MM.1S (cell line): ENCODE data around the gene MRPL20.
"Not testable (repeated sequence)": the region's sequence is repeated elsewhere in the genome, so short reads cannot be mapped to it uniquely, and the experiment has no call there.

Experiments
- DNase-seq: peaks from one replicate; pipeline ENCODE4 v3.0.0-alpha.2; 2015
- H2AFZ ChIP-seq: fragments of 300-600 bp; sonication (generic); 2 replicates; pipeline ENCODE4 v1.6.0; 2016; ENCODE audit warnings: antibody characterized with exemption, low read length
- H3F3A ChIP-seq: fragments of 300-600 bp; sonication (generic); 2 replicates; pipeline ENCODE4 v1.6.1; 2016; ENCODE audit warnings: mild to moderate bottlenecking, antibody characterized with exemption, low read length, moderate library complexity, mixed read lengths; ENCODE audit not compliant: insufficient read depth
- H3K27ac ChIP-seq: fragments of 300-600 bp; sonication (generic); 2 replicates; pipeline ENCODE4 v1.5.1; 2016; ENCODE audit warnings: mild to moderate bottlenecking, low read length
- H3K27me3 ChIP-seq: fragments of 300-600 bp; sonication (generic); replicated peaks from 2 replicates; pipeline ENCODE4 v1.6.0; 2016; ENCODE audit warnings: low read length; ENCODE audit not compliant: insufficient read depth
- H3K36me3 ChIP-seq: fragments of 300-600 bp; sonication (generic); replicated peaks from 2 replicates; pipeline ENCODE4 v1.6.1; 2016; ENCODE audit warnings: mild to moderate bottlenecking, low read length, mixed read lengths; ENCODE audit not compliant: insufficient read depth
- H3K4me1 ChIP-seq: fragments of 300-600 bp; sonication (generic); 2 replicates; pipeline ENCODE4 v1.6.1; 2016; ENCODE audit warnings: low read length, mixed read lengths
- H3K4me2 ChIP-seq: fragments of 300-600 bp; sonication (generic); 2 replicates; pipeline ENCODE4 v1.6.0; 2016; ENCODE audit warnings: low read depth, low read length
- H3K4me3 ChIP-seq: fragments of 300-600 bp; sonication (generic); 2 replicates; pipeline ENCODE4 v1.5.1; 2016; ENCODE audit warnings: low read length, mixed read lengths
- H3K79me2 ChIP-seq: fragments of 300-600 bp; sonication (generic); 2 replicates; pipeline ENCODE4 v1.6.1; 2016; ENCODE audit warnings: mixed run types, low read length, mixed read lengths
- H3K9ac ChIP-seq: fragments of 300-600 bp; sonication (generic); 2 replicates; pipeline ENCODE4 v1.6.1; 2016; ENCODE audit warnings: low read length, mixed read lengths
- H3K9me2 ChIP-seq: fragments of 300-600 bp; sonication (generic); replicated peaks from 2 replicates; pipeline ENCODE4 v1.6.1; 2016; ENCODE audit warnings: mild to moderate bottlenecking, low read length, mixed read lengths; ENCODE audit not compliant: insufficient read depth
- H3K9me3 ChIP-seq: fragments of 300-600 bp; sonication (generic); replicated peaks from 2 replicates; pipeline ENCODE4 v1.6.1; 2016; ENCODE audit warnings: mild to moderate bottlenecking, low read length, mixed read lengths; ENCODE audit not compliant: insufficient read depth
- H4K20me1 ChIP-seq: fragments of 300-600 bp; sonication (generic); 2 replicates; pipeline ENCODE4 v1.6.1; 2016; ENCODE audit warnings: mild to moderate bottlenecking, low read length, moderate library complexity, mixed read lengths; ENCODE audit not compliant: insufficient read depth
- EZH2 ChIP-seq: fragments of 300-600 bp; sonication (generic); optimal IDR thresholded peaks from 2 replicates; pipeline ENCODE3; 2017; ENCODE audit warnings: low read depth, mild to moderate bottlenecking, antibody characterized with exemption, low read length, mixed read lengths
- EZH2phosphoT487 ChIP-seq: fragments of 300-600 bp; sonication (generic); IDR thresholded peaks from 2 replicates; pipeline ENCODE4 v1.6.1; 2018; ENCODE audit warnings: antibody characterized with exemption, low read length
- TF ChIP-seq, protein P1 (sequence below): fragments of 300-600 bp; sonication (generic); IDR thresholded peaks from 2 replicates; pipeline ENCODE4 v1.5.1; 2016; ENCODE audit warnings: antibody characterized with exemption, low read length, mixed read lengths

The MRPL20 gene

GRCh38 chr1:1430114-1430982 is 23.3 kb upstream of the MRPL20 start:
- DNase-seq: no peak
- Histone ChIP-seq H2AFZ (no peak overlapping the region), H3F3A (no peaks in the 10 kb centered on the region), H3K36me3 (no peaks in the 10 kb centered on the region), H3K4me3 (no peak overlapping the region), H3K27me3 (peaks cover 65% of the 10 kb centered on the region), H3K27ac (no peak overlapping the region), H3K4me1 (no peaks in the 10 kb centered on the region), H4K20me1 (no peaks in the 10 kb centered on the region), H3K9me3 (no peaks in the 10 kb centered on the region), H3K9me2 (no peaks in the 10 kb centered on the region), H3K79me2 (no peaks in the 10 kb centered on the region), H3K9ac (no peak overlapping the region), H3K4me2 (no peak overlapping the region)
- TF ChIP-seq EZH2: no peak
- TF ChIP-seq, protein P1, sequence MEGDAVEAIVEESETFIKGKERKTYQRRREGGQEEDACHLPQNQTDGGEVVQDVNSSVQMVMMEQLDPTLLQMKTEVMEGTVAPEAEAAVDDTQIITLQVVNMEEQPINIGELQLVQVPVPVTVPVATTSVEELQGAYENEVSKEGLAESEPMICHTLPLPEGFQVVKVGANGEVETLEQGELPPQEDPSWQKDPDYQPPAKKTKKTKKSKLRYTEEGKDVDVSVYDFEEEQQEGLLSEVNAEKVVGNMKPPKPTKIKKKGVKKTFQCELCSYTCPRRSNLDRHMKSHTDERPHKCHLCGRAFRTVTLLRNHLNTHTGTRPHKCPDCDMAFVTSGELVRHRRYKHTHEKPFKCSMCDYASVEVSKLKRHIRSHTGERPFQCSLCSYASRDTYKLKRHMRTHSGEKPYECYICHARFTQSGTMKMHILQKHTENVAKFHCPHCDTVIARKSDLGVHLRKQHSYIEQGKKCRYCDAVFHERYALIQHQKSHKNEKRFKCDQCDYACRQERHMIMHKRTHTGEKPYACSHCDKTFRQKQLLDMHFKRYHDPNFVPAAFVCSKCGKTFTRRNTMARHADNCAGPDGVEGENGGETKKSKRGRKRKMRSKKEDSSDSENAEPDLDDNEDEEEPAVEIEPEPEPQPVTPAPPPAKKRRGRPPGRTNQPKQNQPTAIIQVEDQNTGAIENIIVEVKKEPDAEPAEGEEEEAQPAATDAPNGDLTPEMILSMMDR: no peak
- TF ChIP-seq EZH2phosphoT487: no peak

DNA sequence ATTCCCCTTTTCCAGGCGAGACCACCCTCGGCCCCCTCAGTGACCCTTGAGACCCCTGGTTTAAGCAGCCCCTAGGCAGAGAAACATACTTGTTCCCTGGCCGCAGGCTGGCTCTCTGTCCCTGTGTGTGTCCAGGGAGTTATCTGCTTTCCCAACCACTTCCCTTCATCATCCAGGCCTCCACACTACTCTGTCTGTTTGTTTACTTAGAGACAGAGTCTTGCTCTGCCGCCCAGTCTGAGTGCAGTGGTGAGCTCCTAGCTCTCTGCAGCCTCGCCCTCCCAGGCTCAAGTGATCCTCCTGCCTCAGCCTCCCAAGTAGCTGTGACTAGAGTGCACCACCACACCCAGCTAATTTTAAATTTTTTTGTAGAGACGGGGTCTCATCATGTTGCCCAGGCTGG is 22.6 kb upstream of the MRPL20 start:
- H3K9me3 ChIP-seq: no peaks in the 10 kb centered on the region
- no peaks in the 10 kb centered on the region for H3F3A ChIP-seq
- DNase-seq: no peak
- no peaks in the 10 kb centered on the region for H3K36me3 ChIP-seq
- no peak overlapping the region for H3K4me2 ChIP-seq
- H3K27me3 ChIP-seq: peaks cover 60% of the 10 kb centered on the region
- H3K27ac ChIP-seq: no peak overlapping the region
- no peak overlapping the region for H3K4me3 ChIP-seq
- H3K9ac ChIP-seq: no peak overlapping the region
- TF ChIP-seq, protein P1: no peak
- TF ChIP-seq EZH2phosphoT487 (no peak), EZH2 (no peak)
- H3K79me2 ChIP-seq: no peaks in the 10 kb centered on the region
- no peak overlapping the region for H2AFZ ChIP-seq
- no peaks in the 10 kb centered on the region for H4K20me1 ChIP-seq
- H3K4me1 ChIP-seq: no peaks in the 10 kb centered on the region
- no peaks in the 10 kb centered on the region for H3K9me2 ChIP-seq

DNA sequence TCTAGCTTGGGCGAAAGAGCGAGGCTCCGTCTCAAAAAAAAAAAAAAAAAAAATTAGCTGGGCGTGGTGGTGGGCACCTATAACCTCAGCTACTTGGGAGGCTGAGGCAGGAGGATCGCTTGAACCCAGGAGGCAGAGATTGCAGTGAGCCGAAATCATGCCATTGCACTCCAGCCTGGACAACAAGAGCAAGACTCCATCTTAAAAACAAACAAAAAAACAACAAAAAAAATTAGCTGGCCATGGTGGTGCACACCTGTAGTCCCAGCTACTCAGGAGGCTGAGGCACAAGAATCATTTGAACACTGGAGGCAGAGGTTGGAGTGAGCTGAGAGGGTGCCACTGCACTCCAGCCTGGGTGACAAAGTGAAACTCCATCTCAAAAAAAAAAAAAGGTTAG is 21.9 kb upstream of the MRPL20 start:
- H3K9me2 ChIP-seq, H3K4me1 ChIP-seq, DNase-seq, H2AFZ ChIP-seq, H3K9me3 ChIP-seq, H3F3A ChIP-seq, H3K4me2 ChIP-seq, H3K4me3 ChIP-seq, H3K79me2 ChIP-seq, H3K9ac ChIP-seq, H4K20me1 ChIP-seq, H3K27ac ChIP-seq, H3K36me3 ChIP-seq: not testable (repeated sequence)
- peaks cover 52% of the 10 kb centered on the region for H3K27me3 ChIP-seq

DNA sequence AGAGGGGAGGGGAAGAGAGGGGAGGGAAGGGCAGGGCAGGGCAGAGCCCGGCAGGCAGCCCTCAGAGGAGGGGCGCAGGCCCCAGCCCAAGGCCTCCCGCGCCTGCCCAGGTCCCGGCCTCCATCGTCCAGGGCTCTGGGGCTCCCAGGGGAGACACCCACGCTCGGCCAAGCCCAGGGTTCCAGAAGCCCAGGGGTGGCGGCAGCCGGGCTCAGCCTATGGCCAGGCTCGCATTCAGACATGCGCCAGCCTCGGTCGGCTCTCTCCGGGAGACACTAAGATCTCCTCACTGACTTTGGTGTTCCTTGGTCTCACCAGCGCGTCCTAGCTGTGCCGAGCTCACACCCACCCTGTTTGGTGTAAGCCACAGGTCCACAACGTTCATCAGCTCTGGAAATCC is 21.1 kb upstream of the MRPL20 start:
- no peaks in the 10 kb centered on the region for H3F3A ChIP-seq
- H3K9me3 ChIP-seq: no peaks in the 10 kb centered on the region
- no peak overlapping the region for H3K4me2 ChIP-seq
- no peak overlapping the region for H3K27ac ChIP-seq
- no peaks in the 10 kb centered on the region for H3K4me1 ChIP-seq
- H3K36me3 ChIP-seq: no peaks in the 10 kb centered on the region
- H3K4me3 ChIP-seq: no peak overlapping the region
- H3K9ac ChIP-seq: no peak overlapping the region
- H3K9me2 ChIP-seq: no peaks in the 10 kb centered on the region
- no peaks in the 10 kb centered on the region for H3K79me2 ChIP-seq
- H2AFZ ChIP-seq: no peak overlapping the region
- DNase-seq: no peak
- peaks cover 45% of the 10 kb centered on the region for H3K27me3 ChIP-seq
- H4K20me1 ChIP-seq: no peaks in the 10 kb centered on the region
- no peak for TF ChIP-seq EZH2phosphoT487
- no peak for TF ChIP-seq EZH2
- TF ChIP-seq, protein P1: no peak
